Measurements from ENCODE around the gene CAMK2A.

CAMK2A gene

DNA sequence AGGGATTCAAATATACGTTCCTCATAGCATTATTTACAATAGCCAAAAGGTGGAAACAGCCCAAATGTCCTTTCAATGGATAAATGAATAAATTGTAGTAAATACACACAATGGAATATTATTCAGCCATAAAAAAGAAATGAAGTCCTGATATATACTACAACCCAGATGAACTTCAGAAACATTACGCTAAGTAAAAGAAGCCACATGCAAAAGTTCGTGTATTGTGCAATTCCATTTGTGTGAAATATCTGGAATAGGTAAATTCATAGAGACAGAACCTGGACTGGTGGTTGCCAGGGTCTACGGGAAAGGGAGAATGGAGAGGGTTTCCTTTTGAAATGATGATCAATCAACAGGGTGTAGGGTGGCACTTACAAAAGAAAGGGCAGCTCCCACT lies 25.7 kb upstream of the CAMK2A start:
- DNase-seq = no peak

DNA sequence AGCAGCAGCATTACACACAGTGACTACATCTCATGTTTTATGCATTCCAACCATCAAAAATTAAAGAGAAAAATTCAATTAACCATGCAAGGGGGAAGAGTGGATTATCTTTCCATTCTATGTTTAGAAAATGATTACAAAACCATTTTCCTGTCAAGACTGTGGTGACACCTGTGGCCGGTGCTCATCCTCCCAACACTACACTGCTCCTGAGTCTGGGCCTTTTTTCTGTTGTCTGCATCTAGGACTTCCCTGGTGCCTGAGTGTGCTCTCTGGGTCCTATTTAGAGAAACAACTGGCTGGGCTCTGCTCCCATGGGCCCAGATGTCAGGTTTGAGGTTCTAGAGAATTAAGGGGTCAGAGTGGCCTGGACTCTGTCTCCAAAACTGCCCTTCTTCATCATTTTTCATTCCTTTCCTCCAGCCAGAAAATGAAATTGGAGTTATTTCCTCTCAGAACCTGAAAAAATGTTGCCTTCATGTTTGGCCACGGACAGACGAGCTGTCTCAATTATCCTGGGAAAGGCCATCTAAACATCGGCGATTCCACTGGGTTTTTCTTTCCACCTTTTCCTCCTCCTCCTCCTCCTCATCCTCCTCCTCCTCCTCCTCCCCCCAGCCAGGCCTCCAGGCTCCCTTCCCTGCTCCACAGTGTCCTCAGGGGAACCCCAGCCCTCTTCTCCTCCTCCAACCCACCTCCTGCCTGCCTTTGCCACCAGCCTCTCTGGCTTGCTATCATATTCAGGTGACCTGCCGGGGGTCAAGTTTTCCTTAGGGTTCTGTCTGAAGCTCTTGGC lies 24.5 kb upstream of the CAMK2A start:
- no peak for DNase-seq

DNA sequence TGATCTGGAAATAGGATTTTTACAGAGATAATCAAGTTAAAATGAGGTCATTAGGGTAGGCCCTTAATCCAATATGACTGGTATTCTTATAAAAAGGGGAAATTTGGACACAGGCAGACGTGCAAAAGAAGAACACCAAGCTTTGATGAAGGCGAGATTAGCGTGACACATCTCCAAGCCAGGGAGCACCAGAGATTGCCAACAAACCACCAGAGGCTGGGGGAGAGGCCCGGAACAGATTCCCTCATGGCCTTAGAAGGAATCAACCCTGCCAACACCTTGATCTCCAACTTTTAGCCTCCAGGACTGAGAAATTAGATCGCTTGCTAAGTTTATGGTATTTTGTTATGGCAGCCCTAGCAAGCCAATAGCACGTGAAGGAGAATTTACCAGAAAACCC lies 23.9 kb upstream of the CAMK2A start:
- DNase-seq = no peak

DNA sequence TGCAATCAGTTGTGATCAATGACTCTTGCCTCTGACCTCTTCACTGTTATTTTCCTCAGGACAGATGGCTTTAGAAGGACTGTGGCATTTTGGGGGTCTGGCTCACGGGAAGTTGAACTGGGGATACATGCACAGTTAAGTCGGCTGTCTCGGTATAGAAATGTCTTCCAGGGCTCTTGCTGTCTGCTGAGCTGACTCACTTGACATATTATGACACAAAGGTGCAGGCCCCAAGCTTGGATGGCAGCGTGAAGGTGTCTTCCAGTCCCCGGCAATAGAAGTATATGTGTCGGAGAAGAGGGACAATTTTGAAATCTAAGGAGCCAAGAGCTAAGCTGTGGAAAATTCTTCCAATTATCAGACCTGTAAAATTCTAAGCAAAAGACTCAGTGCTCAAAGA lies 22.9 kb upstream of the CAMK2A start:
- no peak for DNase-seq

DNA sequence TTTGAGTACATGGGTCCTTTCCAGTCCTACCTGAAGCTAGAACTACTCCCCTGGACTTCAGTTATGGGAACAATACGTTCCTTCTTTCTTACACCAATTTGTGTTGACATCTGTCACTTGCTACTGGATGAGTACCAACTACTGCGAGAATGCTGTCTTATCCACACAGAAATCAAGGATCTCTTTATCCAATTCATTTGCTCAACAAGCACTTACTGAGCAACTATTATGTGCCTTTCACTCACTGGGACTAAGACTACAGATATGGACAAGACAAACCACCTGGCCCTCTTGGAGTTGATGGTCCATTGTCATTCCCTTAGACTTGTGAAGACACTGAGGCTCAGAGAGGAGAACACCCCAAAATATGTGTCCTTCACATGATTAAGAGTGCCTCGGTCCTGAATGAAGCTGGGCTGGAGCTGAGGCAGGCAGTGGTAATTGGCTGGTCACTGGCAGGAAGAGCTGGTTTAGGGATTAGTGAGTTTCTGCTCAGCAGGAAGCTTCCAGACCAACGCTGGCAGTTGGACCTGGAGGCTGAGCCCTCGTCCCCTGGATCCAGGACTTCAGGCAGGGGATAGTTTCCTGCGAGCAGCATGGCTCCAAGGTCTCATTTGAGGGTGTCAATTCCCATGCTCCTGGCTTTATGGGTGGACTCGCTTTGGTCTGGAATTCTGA lies 21.6 kb upstream of the CAMK2A start:
- no peak for DNase-seq

DNA sequence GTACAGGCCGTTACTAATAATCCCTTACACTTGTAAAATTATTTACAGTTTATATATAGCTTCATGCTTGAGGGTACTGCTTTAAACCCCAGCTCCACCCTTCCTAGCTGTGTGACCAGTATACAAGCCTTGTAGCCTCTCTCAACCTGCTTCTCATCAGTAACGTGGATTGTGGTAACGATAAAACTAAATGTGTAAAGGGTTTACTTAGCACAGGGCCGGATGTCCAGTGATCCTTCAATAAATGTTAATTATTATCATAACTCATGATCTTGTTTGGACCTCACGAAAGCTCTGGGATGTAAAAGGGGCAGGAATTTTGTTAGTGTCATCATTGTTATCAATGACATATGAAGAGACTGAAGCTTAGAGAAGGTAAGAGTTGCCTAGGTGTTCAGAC lies 20.7 kb upstream of the CAMK2A start:
- no peak for DNase-seq

DNA sequence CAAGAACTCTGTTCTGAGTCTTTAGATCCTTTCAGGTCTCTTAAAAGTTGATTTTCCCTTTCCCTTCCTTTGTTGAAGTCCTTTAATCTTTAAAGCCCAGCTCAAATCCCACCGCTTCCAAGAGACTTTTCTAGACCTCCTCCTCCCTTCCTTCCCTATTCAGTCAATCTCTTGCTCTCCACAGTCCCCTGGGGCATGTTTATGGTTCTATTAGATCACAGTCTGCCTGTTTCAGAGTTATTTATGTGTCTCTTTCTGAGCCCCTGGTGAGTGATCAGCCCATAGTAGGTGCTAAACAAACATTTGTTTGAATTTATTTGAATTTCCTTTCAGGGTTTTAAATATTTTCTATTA lies 20.3 kb upstream of the CAMK2A start:
- DNase-seq = no peak

DNA sequence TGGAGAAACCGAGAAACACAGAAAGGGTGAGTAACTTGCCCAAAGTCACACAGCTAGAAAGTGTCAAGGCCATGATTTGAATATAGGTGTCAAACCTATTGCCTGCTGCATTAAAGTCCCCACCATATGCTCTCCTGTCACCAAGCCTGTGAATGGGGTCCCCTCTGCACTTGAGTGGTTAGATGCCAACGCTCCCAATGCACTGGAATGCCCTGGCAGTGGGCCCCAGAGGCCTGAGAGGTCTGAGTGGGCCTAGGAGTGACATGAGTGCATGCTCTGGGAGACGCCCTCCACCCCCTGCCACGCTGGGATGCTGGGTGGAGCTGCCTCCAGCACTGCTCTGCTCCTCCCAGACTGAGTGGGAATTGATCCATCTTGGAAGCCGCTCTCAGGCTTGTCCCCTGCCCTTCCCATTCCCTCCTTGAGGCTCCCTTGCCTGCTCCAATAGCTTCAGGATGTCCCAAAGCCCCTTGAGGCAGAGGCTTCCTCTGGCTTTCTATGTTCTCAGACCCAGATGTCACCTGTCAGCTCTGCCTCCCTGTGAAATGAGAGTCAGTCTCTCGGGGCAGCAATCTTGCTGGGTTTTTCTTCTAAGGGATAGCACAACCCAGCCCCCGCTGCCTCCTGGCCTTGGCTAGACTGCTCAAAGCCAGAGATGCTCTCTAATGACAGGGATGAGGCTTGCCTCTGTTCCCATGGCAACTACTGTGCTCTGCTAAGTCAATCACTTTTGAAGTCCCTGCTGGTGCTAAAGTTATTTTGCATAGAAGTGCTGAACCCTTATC lies 19.7 kb upstream of the CAMK2A start:
- no peak for DNase-seq

DNA sequence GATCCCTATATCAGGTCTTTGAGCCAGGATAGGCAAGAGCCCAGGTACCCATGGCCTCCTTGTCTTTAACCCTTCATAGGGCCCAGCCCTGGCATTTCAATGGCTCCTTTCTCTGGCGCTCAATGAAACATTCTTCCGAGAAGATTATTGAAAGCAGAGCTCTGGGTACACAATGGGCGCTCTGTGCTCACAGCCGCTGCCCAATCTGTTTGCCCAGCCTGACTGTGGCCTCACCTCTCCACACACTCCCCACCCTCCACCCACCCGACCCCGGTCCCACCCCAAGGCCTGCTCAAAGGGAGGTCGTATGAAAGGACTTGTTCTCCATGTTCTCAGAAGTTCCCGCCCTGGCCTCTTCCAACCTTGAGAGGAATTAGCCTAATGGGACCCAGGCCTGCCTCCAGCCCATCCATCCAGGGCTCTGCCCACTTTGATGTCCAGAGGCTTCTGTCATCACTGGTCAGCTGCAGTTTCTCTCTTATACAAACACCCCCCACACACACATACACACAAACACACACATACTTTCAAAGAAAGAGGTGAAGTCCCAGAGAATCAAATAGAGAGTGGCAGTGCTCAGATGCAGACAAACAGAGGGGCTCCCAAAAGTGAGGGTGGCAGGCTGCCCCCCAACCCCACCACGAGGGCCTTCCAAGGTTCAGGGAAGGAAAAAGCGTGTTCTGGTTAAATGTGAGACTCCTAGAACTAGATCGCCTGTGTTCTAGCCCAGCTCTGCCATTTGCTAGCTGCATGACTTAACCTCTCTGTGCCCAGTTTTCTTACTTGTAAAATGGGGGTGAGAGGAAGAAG lies 18.2 kb upstream of the CAMK2A start:
- no peak for DNase-seq

DNA sequence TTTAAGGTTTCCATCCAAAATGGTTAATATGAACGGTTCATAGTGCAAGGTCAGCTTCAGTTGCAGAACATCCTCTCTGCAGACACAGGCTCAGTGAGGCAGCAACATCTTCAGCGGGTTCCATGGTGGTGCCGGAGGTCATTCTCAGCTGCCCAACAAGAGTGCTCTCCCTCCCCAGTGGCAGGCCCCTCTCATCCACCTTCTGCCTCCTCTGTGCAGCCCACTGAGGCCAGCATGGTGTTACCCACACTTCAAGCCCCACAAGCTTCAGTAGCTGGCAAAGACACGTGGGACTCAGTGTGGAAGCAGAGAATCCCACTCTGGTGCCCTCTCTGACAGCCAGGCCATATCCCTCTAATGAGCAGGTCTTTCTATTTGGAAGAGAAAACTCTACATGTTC lies 17.2 kb upstream of the CAMK2A start:
- no peak for DNase-seq

DNA sequence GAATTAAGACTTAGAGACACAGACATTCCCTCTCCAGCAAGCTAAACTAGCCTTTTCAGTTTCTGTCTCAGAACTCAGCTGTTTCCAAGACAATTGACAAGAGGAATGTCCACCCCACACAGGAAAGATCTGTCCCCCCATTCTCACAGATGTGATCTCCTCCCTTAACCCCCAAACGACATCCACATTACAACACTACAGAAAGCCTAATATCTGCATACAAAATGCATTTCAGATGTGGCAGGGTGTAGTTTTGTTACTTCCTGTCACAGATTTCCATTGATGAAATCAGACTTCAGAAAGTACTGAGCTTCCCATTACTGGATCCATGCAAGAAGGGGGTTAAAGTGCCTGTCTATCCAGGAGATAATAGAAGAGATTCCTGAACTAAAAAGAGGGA lies 16.0 kb upstream of the CAMK2A start:
- no peak for DNase-seq

DNA sequence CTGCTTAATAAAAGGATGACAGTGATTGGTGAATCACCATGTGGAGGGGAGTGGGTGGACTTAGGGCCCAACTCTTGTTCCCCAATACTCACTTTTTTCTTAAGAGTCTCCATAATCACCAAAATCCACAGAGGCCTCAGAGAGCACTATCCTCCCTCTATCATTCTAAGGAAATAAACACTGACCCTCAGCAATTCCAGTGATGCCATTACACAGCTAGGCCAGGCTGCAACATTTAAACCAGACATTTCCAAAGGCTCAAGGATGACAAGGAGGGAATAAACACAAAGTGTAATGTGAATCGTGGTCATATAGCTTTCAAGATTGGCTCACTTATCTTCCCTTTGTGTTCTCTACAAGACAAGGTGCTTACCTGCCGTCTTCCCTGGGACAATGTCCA lies 15.5 kb upstream of the CAMK2A start:
- no peak for DNase-seq

DNA sequence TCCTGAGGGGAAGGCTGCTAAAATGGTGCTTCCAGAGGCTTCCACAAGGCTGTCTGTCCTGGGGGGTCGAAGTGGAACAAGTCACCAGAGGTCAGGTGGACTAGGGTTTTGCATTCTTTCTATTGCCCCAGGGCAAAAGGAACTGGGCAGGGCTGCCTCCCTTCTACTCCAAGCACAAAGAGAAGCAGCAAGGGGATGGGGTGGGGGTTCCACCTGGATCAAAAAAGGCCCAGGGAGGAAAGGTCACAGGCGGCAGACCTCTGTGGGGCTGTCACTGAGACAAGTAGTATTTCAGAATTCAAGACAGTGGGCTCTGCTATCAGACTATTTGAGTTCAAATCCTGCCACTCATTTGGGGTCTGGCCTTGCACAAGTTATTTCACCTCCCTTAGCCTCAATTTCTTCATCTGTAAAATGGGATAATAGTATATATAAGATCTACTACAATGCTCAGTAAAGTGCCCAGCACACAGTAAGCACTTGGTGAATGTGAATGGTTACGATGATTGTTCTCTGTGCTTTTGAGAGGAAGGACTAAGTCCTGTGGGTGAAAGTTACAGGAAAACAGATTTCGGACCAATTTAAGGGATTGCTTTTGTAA lies 15.0 kb upstream of the CAMK2A start:
- no peak for DNase-seq

DNA sequence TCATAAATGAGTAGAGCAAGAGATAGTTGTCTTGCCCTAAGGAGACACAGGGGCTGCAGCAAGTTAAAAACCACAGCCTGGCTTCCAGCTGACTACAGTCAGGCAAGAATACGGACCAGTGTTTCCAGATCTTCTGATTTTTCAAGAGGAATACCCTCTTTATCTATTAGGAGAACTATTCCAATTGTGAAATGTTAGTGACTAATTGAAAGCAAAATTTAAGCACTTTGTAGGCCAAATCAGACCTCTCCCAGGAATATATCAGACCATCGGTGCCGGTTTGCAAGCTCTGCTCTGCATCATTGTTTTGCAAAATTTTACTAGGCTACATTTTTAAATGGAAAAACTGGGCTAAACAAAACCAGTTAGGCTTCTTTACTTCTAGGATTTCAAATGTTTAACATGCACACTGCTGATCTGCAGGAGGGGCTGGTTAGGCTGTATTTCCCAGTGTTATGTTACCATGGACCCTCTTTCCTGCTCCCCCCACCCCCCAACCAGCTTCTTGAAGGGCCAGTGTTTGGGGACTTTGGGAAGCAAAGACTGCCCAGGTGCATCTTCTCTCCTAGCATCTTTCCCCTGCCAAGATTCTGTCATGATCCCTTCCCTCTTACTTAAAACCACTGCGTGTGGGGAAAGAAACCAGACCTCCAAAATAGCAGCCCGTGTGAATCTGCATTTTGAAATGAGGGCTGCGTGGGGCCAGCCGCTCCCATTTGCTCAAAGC lies 14.2 kb upstream of the CAMK2A start:
- no peak for DNase-seq

DNA sequence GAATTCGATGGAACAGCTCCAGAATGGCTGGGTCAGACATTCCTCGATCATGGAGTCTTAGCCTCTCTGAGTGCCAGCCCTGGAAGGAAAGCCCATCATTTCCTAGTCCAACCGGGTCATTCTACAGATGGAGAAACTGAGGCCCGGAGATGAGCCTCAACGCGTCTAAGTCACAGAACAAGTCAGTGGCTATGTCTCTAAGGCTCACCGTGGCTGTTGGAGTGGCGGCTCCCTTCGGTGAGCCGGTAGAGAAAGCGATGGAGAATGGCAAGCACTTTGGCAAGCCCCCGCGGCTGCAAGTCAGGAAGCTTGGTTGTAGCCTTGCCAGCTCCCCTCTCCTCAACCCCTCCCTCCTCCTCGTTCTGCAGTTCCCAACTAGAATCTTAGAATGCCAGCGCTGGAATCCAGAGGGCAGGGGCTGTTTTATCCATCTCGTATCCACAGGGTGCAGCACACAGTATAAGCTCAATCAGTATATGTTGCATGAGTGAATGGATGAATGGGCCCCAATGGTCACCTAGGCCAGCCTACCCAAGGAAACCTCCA lies 13.6 kb upstream of the CAMK2A start:
- DNase-seq = no peak

DNA sequence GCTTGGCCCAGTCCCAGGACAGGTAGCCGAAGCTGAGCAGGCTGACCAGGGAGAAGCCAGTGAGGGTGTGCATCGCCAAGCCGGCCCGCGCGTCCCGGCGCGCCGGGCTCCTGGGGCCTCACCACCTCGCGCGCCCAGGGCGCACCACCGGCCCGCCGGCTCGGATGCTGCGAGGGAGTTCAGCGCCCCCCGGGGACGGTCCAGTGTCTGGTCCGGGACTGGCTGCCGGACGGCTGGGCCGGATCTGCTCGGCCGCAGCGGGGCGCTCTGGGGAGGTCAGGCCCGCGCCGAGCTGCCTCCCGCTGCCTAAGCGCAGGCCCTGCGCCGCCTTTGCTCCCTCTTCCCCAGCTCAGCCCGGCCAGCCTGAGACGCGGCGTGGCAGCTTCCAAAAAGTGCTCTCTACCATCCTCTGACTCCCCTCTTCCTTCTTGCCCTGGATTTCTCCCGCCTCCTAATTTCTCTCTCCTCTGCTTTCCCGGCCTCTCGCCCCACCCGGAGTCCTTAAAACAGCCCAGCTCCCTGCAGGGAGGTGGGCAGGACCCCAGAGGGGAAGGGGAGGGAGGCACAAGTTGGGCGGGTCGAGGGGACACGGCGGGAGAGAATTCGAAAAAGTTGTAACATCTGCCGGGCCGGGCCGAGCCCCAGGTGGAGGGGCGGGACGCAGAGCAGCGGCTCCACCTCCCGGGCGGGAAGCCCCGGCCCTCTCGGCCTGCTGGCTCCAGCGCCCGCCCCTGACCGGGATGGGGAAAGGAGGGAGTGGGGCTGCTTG lies 12.9 kb upstream of the CAMK2A start, which contains the start of gene ARSI:
ARSI (minus strand) TSS at position 605 of the 769 bp plus-strand sequence; CDS start at position 73, 532 bp downstream.
- no peak for DNase-seq

DNA sequence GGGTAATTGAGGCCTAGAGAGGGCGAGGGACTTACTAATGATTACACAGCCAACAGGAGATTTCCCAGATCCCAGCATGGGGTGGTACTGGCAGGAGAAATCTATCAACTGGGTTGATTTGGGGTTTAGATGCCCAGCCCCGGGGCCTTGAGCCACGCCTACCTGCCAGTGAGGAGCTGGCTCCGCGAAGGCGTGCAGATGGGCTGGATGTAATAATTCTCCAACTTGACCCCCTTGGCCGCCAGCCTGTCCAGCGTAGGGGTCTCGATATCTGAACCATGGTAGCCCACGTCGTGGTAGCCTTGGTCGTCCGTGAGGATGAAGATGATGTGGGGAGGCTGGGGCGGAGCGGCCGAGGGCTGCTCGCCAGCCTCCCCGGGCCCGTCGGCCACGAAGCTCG lies 12.3 kb upstream of the CAMK2A start:
- DNase-seq = no peak

DNA sequence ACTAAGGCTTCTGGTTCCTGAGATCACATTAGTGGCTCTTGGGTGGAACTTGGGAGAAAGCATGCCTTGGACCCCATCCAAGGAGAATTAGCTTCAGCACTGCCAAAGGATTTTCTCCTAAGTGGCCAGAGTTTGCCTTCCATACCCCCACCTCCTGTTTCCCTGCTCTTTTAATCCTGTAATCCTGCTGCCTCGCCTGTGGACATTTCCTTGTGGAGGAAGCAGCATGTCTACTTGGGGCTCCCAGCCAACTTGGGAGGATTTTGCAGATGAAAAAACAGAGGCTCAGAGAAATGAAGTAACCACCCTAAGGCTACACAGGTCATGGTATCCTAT lies 11.6 kb upstream of the CAMK2A start:
- no peak for DNase-seq

DNA sequence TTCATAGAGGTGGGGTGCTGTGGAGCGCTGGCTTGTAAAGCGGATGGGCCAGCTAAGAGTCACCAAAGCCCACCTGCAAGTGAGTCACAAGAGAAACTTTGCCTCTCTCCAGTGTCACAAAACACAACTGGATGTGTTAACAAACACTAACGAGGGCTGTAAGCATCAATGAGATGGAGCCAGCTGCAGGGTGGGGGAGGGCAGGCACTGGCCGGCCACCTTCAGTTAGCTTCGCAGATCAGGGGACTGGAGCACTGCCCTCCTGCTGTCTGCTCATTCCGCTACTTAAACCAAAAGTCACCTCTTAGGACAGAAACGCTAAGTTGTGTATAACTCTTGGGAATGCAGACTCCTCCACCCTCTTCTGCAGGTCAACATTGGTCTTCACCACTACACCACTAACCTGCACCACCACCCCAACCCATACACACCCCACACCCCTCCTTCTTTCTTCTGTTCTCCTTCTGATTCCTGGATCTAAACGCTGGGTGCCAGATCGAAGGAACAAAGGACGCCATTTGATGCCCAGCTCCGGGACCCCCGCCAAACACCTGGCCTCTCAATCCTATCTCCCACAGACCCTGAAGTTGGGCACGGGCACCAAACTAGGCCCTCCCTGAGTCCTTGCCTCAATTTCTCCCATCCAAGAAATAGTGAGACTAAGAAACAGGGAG lies 11.1 kb upstream of the CAMK2A start:
- DNase-seq = no peak
